SU-DHL-6 (cell line): ENCODE measurements around the gene RLBP1.

Experiments used
- H2AFZ ChIP-seq: fragments of 200-600 bp; sonication (generic); 2 replicates; pipeline ENCODE4 v1.6.1; 2014; ENCODE audit warnings: low read depth, mild to moderate bottlenecking, moderate library complexity, mixed read lengths, antibody characterized with exemption, low read length; ENCODE audit not compliant: severe bottlenecking
- H3F3A ChIP-seq: fragments of 200-600 bp; shearing (Covaris generic); 2 replicates; pipeline ENCODE4 v1.6.0; 2016; ENCODE audit warnings: antibody characterized with exemption, mild to moderate bottlenecking; ENCODE audit not compliant: insufficient read depth
- H3K27ac ChIP-seq: fragments of 200-600 bp; sonication (generic); 2 replicates; pipeline ENCODE4 v1.5.1; 2016; ENCODE audit warnings: low read depth, mild to moderate bottlenecking, low read length, moderate library complexity, mixed read lengths
- H3K27me3 ChIP-seq: fragments of 200-600 bp; sonication (generic), shearing (Covaris generic); 2 replicates; pipeline ENCODE4 v1.6.0; 2014; ENCODE audit warnings: mild to moderate bottlenecking, low read length
- H3K36me3 ChIP-seq: fragments of 200-600 bp; sonication (generic); 2 replicates; pipeline ENCODE4 v1.6.1; 2014; ENCODE audit warnings: mild to moderate bottlenecking, low read length, mixed read lengths
- H3K4me2 ChIP-seq: fragments of 300-600, 200-600 bp; shearing (Covaris generic), sonication (generic); 2 replicates; pipeline ENCODE4 v1.6.0; 2014; ENCODE audit warnings: low read length, low read depth, mild to moderate bottlenecking; ENCODE audit not compliant: poor library complexity, severe bottlenecking
- H3K4me3 ChIP-seq: fragments of 200-600 bp; sonication (generic); 2 replicates; pipeline ENCODE4 v1.5.1; 2014; ENCODE audit warnings: antibody characterized with exemption, low read length, mild to moderate bottlenecking, mixed read lengths; ENCODE audit not compliant: insufficient read depth, poor library complexity, severe bottlenecking
- H3K79me2 ChIP-seq: fragments of 200-600 bp; sonication (generic); 2 replicates; pipeline ENCODE4 v1.6.1; 2014; ENCODE audit warnings: mild to moderate bottlenecking, low read length, moderate library complexity; ENCODE audit not compliant: insufficient read depth
- H3K9ac ChIP-seq: fragments of 200-600 bp; sonication (generic); 2 replicates; pipeline ENCODE4 v1.7.0; 2014; ENCODE audit warnings: mild to moderate bottlenecking, low read length
- H3K9me2 ChIP-seq: fragments of 200-600 bp; sonication (generic); replicated peaks from 2 replicates; pipeline ENCODE4 v1.6.1; 2014; ENCODE audit warnings: low read length; ENCODE audit not compliant: insufficient read depth
- H3K9me3 ChIP-seq: fragments of 200-600 bp; sonication (generic); 2 replicates; pipeline ENCODE4 v1.6.1; 2014; ENCODE audit warnings: low read length, mixed read lengths; ENCODE audit not compliant: insufficient read depth
- H4K20me1 ChIP-seq: fragments of 200-600 bp; sonication (generic); 2 replicates; pipeline ENCODE4 v1.6.1; 2014; ENCODE audit warnings: low read depth, mild to moderate bottlenecking, antibody characterized with exemption, low read length, moderate library complexity, mixed read lengths
- CTCF ChIP-seq: fragments of 200-600 bp; sonication (generic); IDR thresholded peaks from one replicate; pipeline ENCODE4 v1.5.1; 2017; ENCODE audit warnings: antibody characterized with exemption, mild to moderate bottlenecking, low read length, moderate library complexity; ENCODE audit not compliant: insufficient read depth, poor library complexity, severe bottlenecking
- EZH2phosphoT487 ChIP-seq: fragments of 200-600 bp; sonication (generic), shearing (Covaris generic); conservative IDR thresholded peaks from 2 replicates; pipeline ENCODE4 v1.6.1; 2018; ENCODE audit warnings: mild to moderate bottlenecking, antibody characterized with exemption, low read length, moderate library complexity, mixed read lengths

Gene RLBP1

DNA sequence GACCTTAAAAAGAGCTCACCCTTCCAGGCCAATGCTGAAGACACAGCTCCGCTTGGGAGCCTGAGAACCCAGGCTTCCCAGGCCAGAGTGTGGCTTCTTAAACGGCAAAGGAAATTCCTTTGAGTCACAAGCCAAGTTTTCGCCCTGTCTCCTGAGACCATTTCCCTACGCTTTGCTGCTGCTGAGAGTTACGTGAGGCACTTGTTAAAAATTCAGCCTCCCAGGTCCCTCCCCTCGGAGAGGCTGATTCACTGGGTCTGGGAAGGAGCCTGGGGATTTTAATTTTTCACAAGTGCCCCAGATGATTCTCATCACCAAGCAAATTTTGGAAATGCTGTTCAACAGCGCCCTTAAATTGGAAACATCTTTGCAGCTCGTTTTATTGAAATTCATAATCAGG is 25.5 kb downstream of the RLBP1 start:
- H3K27ac ChIP-seq = no peak overlapping the region
- H3K36me3 ChIP-seq = no peaks in the 10 kb centered on the region
- no peak for TF ChIP-seq CTCF
- TF ChIP-seq EZH2phosphoT487 = no peak
- no peaks in the 10 kb centered on the region for H3K27me3 ChIP-seq
- H3K79me2 ChIP-seq = no peaks in the 10 kb centered on the region
- H4K20me1 ChIP-seq = no peaks in the 10 kb centered on the region
- H3F3A ChIP-seq = no peaks in the 10 kb centered on the region
- no peak overlapping the region for H3K4me2 ChIP-seq
- H3K4me3 ChIP-seq = no peak overlapping the region
- H3K9me3 ChIP-seq = no peaks in the 10 kb centered on the region
- no peak overlapping the region for H2AFZ ChIP-seq
- H3K9me2 ChIP-seq = no peaks in the 10 kb centered on the region
- H3K9ac ChIP-seq = no peak overlapping the region

GRCh38 chr15:89194608-89195007 is 26.8 kb downstream of the RLBP1 start:
- Histone ChIP-seq H3K79me2 (no peaks in the 10 kb centered on the region), H3F3A (no peaks in the 10 kb centered on the region), H3K27me3 (no peaks in the 10 kb centered on the region), H3K27ac (no peak overlapping the region), H3K36me3 (no peaks in the 10 kb centered on the region), H3K4me2 (no peak overlapping the region), H2AFZ (no peak overlapping the region), H3K9me2 (no peaks in the 10 kb centered on the region), H4K20me1 (no peaks in the 10 kb centered on the region), H3K4me3 (no peak overlapping the region), H3K9me3 (no peaks in the 10 kb centered on the region), H3K9ac (no peak overlapping the region)
- TF ChIP-seq EZH2phosphoT487 (no peak), CTCF (no peak)

GRCh38 chr15:89192766-89193165 is 28.6 kb downstream of the RLBP1 start:
- H3K27ac ChIP-seq = no peak overlapping the region
- TF ChIP-seq EZH2phosphoT487 (no peak), CTCF (no peak)
- H2AFZ ChIP-seq = no peak overlapping the region
- no peak overlapping the region for H3K9ac ChIP-seq
- no peaks in the 10 kb centered on the region for H3K9me2 ChIP-seq
- no peak overlapping the region for H3K4me3 ChIP-seq
- H3F3A ChIP-seq = no peaks in the 10 kb centered on the region
- no peak overlapping the region for H3K4me2 ChIP-seq
- no peaks in the 10 kb centered on the region for H3K9me3 ChIP-seq
- H3K36me3 ChIP-seq = no peaks in the 10 kb centered on the region
- no peaks in the 10 kb centered on the region for H3K79me2 ChIP-seq
- H4K20me1 ChIP-seq = no peaks in the 10 kb centered on the region
- H3K27me3 ChIP-seq = no peaks in the 10 kb centered on the region

DNA sequence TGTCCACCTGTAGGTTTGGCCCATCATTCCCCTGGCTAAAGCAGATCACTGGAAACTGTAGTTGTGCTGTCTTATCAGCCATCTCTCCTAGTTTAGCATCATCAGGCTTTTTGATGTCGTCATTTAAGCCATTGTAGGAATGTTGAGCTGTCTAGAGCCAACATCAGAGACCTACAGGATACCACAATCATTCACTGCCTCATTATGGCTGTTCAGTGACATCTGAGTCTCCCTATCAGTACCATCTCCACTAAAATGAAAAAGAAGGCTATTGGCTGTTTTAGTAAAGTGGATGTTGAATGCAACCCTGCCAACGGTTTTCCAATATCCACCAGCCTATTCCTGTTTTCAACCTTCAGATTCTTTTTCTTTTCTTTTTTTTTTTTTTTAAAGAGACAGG is 29.2 kb downstream of the RLBP1 start:
- Histone ChIP-seq H4K20me1 (no peaks in the 10 kb centered on the region), H3F3A (no peaks in the 10 kb centered on the region), H3K27ac (no peak overlapping the region), H3K4me3 (no peak overlapping the region), H3K9me3 (no peaks in the 10 kb centered on the region), H2AFZ (no peak overlapping the region), H3K9ac (no peak overlapping the region), H3K36me3 (no peaks in the 10 kb centered on the region), H3K4me2 (no peak overlapping the region), H3K79me2 (no peaks in the 10 kb centered on the region), H3K9me2 (no peaks in the 10 kb centered on the region), H3K27me3 (no peaks in the 10 kb centered on the region)
- TF ChIP-seq EZH2phosphoT487 (no peak), CTCF (no peak)
